ENCODE data around the gene CLIP1. TPM values are rescaled to one million over a fixed set of nuclear protein-coding genes. Genes with fewer than 3 reads are reported as not detected.
"Not testable (repeated sequence)": the region's sequence is repeated elsewhere in the genome, so short reads cannot be mapped to it uniquely, and the experiment has no call there.

The CLIP1 gene
- total RNA-seq, 2 donors from 2014 or later = 53.8 to 57.5 TPM

DNA sequence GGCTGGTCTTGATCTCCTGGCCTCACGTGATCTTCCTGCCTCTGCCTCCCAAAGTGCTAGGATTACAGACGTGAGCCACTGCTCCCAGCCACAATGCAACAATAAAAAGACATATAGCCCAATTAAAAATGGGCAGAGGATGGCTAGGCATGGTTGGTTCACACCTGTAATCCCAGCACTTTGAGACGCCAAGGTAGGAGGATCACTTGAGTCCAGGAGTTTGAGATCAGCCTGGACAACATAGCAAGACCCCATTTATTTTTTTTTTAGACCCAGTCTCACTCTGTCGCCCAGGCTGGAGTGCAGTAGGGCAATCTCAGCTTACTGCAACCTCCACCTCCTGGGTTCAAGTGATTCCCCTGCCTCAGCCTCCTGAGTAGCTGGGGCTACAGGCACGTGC is 21.6 kb upstream of the CLIP1 start:
- intact Hi-C loops (cut with DNase I, micrococcal nuclease); ATAC-seq; DNase-seq: not testable (repeated sequence)

DNA sequence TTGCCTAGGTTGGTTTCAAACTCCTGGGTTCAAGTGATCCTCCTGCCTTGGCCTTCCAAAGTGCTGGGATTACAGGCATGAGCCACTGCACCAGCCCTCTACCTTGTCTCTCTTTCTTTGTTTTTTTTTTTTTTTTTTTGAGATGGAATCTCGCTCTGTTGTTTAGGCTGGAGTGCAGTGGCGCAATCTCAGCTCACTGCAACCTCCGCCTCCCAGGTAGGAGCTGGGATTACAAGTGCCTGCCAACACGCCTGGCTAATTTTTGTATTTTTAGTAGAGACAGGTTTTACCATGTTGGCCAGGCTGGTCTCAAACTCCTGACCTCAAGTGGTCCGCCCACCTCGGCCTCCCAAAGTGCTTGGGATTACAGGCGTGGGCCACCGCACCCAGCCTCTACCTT is 16.4 kb upstream of the CLIP1 start:
- intact Hi-C loops (cut with DNase I, micrococcal nuclease); ATAC-seq; DNase-seq: not testable (repeated sequence)

DNA sequence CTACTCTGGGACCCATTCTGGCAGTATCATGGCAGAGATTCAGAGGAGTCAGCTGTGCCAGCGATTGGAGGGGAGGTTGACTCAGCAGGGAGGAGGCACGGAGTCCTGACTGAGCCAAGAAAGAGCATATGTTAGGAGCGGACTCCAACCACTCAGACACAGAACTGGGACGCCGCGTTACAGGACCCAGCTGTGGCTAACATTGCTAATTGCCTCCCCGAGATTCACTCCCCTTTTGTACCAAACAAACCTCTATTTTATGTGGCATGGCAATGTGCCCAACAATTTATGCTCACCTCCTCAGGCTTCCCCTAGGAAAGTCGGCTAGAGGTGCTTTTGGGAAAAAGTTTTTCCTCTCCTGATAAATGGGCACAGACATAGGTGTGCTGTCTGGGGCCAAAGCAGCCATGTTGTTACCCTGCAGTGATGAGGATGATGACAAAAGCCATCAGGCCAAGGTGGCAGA is 15.2 kb upstream of the CLIP1 start:
- ATAC-seq = peak; percentile 55
- peak; percentile 27 to 50 for DNase-seq
- intact Hi-C loops (cut with DNase I, micrococcal nuclease) = no loop called here

DNA sequence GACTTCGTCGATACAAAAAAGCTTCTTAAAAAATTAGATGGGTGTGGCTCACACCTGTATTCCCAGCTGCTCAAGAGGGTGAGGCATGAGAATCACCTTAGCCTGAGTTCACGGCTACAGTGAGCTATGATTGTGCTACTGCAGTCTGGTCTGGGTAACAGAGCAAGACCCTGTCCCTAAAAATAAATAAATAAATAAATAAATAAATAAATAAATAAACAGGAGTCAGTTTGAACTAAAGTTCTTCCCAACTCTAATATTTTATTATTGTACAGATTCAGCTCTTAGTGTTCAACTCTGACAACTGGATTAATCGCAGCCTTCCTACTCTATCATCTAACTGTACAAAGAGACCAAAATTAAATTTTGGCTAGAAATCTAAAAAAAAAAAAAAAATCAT is 12.7 kb upstream of the CLIP1 start:
- intact Hi-C loops (cut with DNase I, micrococcal nuclease) = no loop called here
- ATAC-seq (no peak), DNase-seq (no peak)

DNA sequence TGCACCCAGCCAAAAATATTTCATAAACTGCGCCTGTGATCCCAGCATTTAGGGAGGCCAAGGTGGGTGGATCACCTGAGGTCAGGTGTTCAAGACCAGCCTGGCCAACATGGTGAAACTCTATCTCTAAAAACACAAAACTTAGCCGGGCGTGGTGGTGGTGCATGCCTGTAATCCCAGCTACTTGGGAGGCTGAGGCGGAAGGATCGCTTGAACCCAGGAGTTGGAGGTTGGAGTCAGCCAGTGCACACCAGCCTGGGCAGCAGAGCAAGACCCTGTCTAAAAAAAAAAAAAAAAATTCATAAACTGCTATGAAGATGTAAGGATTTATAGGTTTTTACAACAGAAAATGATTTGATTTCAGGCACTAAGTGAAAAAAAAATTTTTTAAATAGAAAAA is 6.6 kb upstream of the CLIP1 start:
- DNase-seq; intact Hi-C loops (cut with DNase I, micrococcal nuclease); ATAC-seq: not testable (repeated sequence)

DNA sequence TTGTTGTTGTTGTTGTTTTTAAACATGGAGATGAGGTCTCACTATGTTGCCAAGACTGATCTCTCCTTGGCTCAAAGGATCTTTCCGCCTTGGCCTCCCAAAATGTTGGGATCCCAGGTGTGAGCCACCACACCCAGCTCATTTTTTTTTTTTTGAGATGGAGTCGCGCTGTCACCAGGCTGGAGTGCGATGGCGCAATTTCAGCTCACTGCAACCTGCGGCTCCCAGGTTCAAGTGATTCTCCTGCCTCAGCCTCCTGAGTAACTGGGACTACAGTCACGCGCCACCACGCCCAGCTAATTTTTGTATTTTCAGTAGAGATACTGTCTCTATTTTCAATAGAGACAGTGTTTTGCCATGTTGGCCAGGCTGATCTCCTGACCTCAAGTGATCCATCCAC is 4.9 kb upstream of the CLIP1 start:
- DNase-seq = no peak
- intact Hi-C loops (cut with DNase I, micrococcal nuclease) = no loop called here

DNA sequence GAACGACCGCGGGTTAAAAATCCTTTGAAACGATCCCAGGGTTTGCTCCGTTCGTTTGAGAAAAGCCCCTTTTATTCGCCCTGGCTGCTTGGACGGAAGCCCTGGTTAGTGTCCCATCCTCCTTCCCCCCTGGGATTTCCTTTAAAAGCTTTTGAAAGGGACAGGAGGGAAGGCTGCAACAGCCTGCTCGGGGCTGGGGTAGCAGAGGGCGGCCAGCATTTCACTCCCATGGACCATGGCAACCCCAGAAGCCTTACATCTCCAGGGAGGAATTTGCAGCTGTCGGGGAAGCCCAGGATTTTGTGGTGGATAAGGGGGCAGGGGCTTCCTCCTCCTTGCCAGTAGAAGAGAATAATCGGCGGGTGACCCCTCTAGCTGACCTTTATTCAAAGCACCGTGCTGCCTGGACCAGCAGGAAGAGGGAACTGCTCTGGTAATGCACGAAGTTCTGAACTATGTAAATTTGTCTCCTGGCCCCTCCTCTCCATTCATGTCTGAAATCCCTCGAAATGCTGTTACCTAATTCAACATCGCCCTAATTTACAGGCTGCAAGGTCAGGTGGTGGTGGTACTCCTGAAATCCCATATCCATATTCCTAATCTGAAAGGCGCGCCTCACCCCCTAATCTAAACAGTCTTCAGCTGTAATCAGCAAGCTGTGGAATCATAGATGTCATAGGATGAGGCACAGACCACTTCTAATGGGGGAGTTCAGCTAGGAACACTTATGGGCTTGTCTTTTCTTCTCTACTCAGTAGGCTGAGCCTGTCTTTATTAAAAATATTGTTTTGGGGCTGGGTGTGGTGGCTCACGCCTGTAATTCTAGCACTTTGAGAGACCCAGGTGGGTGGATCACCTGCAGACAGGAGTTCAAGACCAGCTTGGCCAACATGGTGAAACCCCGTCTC is 1.0 kb upstream of the CLIP1 start:
- intact Hi-C loops (cut with DNase I, micrococcal nuclease) = no loop called here
- no peak for ATAC-seq

More for the DNA sequence above, 4.9 kb upstream of the CLIP1 start:
- ATAC-seq = no peak

DNA sequence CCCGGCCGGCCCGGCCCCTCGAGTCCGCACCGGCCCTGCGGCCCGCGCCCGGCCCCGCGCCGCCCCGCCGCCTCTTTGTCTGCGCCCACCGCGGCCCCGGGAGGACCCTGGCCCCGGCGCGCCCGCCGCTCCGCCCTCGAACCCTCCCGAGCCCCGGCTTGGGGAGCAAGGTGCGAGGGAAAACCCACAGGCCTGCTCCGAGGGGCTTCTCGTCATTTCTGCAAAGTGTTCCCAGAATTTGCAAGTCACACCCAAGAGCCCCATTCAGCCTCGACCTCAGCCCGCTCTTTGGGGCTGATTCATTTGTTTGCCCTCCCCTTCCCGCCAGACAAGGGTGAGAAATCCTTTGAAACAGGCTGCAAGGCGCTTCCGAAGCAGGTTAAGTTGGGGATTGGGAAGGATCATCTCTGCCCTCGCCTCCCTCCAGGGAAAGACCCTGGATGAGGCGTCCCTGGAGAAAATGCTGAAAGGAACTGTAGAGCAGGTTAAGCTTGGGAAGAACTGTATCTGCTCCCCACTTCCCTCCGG is 325 bp upstream of the CLIP1 start:
- DNase-seq = peak; percentile 31 to 33
- intact Hi-C loops (cut with DNase I, micrococcal nuclease) = no loop called here

More for the DNA sequence above, 1.0 kb upstream of the CLIP1 start:
- peak; percentile 23 to 28 for DNase-seq

DNA sequence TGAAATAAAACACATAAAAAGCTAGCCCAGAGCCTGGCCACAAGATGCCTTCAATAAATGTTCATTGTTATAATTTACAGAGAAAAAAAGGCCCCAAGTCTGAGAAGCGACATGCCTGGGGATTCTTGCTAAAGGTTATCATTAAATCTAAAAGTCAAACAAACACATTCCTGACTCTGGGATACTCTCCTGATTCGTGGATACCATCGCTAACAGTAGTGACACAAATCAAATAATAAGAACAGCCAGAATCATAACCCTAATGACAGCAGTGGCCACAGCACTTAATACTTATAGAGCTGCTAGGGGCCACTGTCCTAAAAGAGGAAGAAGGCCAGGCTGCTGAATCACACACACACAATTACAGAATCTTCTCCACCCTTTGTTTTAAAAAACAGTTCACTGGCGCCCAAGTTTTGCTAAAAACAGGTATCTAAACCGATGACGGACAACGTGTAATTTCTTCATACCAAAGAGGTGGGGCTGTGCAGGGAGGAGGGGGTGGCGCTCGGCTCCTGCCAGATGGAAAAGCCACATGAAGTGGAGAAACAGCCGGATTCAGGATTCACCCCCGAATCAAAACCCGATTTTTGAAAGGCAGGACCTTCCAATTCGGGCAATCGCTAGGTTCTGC is 1.2 kb downstream of the CLIP1 start:
- ATAC-seq = peak; percentile 50
- peak; percentile 47 to 57 for DNase-seq
- intact Hi-C loops (cut with DNase I, micrococcal nuclease) = no loop called here

More for the DNA sequence above, 325 bp upstream of the CLIP1 start:
- no peak for ATAC-seq

DNA sequence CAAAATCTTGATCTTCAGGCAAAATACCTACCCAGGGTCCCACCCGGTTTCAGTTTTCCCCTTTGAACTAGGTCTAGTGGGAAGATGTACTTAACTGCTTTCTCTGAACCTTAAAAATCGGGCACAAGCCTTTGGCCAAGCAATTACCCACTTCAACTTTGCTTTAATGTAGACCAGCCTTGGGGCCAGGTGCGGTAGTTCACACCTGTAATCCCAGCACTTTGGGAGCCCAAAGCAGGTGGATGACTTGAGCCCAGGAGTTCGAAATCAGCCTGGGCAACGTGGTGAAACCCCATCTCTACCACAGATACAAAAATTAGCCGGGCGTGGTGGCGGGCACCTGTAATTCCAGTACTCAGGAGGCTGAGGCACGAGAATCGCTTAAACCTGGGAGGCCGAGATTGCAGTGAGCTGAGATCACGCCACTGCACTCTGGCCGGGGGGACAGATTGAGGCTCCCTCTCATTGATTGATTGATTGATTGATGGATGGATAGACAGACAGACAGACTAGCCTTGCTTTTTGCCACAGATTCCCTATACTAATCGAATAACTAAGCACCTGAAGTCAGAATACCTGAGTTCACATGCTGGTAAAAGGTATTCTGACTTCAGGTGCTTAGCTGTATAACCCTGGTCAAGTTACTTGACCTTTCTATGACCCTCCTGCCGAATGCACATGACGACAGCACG is 1.9 kb downstream of the CLIP1 start:
- intact Hi-C loops (cut with DNase I, micrococcal nuclease) = no loop called here

DNA sequence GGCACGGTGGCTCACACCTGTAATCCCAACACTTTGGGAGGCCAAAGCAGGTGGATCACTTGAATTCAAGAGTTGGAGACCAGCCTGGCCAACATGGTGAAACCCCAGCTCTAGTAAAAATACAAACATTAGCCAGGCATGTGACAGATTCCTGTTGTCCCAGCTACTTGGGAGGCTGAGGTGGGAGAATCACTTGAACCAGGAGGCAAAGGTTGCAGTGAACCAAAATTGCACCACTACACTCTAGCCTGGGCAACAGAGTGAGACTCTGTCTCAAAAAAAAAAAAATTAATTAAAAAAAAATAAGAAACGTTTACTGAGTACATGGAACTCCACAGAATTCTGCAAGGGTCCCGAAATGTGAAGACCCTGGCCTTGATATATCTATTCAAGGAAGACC is 3.4 kb downstream of the CLIP1 start:
- ATAC-seq; DNase-seq; intact Hi-C loops (cut with DNase I, micrococcal nuclease): not testable (repeated sequence)

More for the DNA sequence above, 1.9 kb downstream of the CLIP1 start:
- DNase-seq (no peak), ATAC-seq (no peak)

DNA sequence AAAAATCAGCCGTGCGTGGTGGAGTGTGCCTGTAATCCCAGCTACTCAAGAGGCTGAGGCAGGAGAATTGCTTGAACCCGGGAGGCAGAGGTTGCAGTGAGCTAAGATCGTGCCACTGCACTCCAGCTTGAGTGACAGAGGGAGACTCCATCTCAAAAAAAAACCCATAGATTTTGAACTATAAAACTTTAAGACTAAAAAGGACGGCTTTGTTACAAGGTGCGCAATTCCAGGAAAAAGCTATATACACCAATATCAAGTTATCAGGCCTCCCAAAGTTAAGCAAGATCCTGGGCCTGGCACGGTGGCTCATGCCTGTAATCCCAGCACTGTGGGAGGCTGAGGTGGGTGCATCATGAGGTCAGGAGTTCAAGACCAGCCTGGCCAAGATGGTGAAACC is 6.8 kb downstream of the CLIP1 start:
- ATAC-seq; DNase-seq; intact Hi-C loops (cut with DNase I, micrococcal nuclease): not testable (repeated sequence)

DNA sequence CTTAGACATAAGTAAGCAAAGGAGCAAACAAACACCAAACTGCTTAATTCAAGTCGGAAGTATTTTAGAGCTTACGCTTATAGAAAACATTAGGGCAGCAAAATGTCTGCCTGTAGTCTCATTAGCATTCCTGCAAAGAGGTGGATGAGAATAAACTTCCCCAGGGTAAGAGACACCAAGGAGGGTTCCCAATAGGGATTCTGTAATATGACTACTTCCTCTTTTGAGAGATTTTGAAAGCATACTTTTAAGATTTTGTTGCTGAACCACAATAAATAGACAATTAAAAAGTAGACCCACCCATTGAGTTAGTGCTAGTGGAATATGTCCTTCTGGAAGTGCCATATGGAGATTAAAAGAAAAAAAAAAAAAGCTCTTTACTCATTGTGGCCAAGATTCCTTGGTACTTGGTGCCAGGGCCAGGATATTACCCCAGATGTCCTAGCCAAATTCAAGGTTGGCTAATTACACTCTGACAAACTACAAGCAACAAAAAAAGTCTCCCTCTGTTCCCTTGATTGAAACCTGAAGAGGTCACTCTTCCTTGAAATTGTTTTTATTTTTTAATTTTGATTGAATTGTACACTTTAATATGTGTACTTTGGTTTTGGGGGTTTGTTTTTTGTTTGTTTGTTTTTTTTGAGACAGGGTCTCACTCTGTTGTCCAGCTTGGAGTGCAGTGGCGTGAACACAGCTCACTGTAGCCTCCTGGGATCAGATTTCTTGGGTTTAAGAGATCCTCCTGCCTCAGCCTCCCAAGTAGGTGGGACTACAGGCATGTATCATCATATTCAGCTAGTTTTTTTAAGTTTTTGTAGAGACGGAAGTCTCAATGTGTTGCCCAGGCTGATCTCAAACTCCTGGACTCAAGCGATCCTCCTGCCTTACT is 8.7 kb downstream of the CLIP1 start:
- intact Hi-C loops (cut with DNase I, micrococcal nuclease) = no loop called here
- ATAC-seq = no peak
- no peak for DNase-seq

DNA sequence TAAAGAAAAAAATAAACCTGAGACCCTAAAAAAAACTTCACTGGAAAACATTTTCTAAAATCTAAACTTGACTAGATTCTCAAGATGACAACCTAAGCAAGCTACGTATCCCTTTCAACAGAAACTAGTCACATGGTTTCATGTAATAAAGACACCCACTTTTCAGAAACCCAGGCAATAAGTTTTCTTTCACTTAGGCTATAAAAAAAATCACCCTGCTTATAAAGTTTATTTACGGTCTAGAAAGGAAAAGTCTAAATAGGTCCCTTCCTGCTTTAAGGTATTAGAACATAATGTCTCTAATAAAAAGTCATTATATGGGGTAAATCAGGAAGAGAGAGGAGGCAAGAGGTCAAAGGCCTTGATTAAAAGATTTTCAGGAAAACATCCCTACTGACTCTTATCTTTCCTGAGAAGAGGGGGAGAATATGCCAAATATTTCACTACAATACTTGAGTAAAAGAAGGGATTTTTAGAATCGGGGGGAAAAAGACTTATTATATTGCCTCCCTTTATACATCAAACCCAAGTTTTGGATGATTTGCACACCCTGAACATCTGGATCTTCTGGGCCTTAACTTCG is 9.5 kb downstream of the CLIP1 start:
- ATAC-seq (no peak), DNase-seq (no peak)
- intact Hi-C loops (cut with DNase I, micrococcal nuclease) = no loop called here

DNA sequence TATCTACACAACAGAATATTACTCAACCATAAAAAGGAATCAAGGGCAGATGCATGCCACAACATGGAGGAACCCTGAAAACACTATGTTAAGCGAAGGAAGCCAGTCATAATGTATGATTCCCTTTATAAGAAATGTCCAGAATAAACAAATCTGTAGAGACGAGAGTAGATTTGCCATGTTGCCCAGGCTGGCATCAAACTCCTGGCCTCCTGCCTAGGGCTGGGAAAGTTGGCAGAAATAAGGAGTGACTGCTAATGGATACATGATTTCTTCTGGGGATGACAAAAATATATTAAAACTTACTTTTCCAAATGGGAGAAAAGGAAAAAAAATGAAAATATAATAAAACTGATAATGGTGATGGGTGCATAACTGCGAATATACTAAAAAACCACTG is 10.9 kb downstream of the CLIP1 start:
- DNase-seq (no peak), ATAC-seq (no peak)
- intact Hi-C loops (cut with DNase I, micrococcal nuclease) = no loop called here

DNA sequence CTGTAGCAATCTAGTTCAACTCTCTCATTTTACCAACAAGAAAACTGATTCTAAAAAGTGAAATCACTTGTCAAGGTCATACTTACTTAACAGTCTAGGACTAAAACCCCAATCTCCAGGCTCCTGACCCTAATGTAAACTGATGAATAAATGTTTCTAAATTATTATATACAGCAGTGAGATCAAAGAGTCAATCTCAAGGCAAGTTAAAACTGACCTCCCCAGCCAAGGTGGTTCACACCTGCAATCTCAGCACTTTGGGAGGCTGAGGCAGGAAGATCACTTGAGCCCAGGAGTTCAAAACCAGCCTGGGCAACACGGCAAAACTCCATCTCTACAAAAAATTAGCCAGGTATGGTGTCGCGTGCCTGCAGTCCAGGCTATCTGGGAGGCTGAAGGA is 15.3 kb downstream of the CLIP1 start:
- intact Hi-C loops (cut with DNase I, micrococcal nuclease) = no loop called here
- DNase-seq = no peak
- ATAC-seq = no peak

DNA sequence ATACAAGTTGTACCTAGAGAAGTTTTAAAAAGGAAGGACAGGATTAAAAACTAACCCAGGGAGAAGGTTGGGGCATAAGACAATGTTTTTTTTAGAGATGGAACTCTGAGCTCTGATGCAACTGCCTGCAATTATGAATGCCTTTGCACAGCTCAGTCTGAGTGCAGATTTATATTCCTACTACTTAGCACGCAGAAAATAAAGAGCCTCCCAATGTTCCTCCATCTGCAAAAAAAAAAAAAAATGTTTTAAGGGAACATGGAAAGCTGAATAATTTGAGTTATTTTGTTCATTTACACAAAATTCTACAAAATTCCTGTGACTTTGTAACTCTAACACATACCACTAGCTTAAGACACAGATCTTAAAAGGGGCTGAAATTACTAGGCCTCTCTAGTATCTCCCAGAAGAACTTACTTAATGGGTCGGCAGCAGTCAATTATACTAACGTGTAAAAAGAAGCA is 15.7 kb downstream of the CLIP1 start:
- intact Hi-C loops (cut with DNase I, micrococcal nuclease) = no loop called here
- ATAC-seq = peak; percentile 70

DNA sequence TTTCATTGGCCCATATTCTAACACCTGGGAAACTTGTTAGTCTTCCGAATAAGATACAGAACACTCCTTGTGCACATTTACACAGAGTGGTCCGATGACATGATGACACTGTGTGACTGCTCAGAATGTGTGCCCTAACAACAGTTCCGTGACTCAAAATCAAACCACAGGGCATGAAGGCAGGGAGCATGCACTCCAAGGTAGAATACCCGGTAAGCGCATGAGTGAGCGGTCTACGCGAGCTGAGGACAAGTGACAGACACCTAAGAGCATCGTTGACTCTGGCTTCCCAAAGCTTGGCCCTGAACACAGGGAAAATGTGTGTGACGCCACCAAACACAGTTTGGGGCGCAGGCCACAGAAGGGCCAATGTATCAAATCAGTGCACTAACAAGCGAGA is 18.6 kb downstream of the CLIP1 start:
- DNase-seq = no peak
- ATAC-seq = no peak
- intact Hi-C loops (cut with DNase I, micrococcal nuclease) = no loop called here

More for the DNA sequence above, 15.7 kb downstream of the CLIP1 start:
- no peak for DNase-seq

Data from left colon (tissue), 2 donors.